ENCODE results near the gene TNNI3K. TPM values are rescaled to one million over a fixed set of nuclear protein-coding genes. Genes with fewer than 3 reads are reported as not detected.

TNNI3K gene
- total and polyA plus RNA-seq, 8 donors: 0.34 to 2.2 (median 0.39) TPM; not detected in 2

GRCh38 chr1:74399249-74399648 is 164.1 kb downstream of the TNNI3K start:
- ATAC-seq: no peak
- no peak for TF ChIP-seq CTCF (IDR thresholded peaks at IDR 0.05)
- H3K4me3 ChIP-seq: no peak overlapping the region
- WGBS, 2 donors: 76 to 82% methylated on average over 5 of the region's 5 CpGs
- FAIRE-seq: no peak
- H3K9me3 ChIP-seq: no peaks in the 10 kb centered on the region
- DNase-seq: no peak
- no peak overlapping the region for H3K27ac ChIP-seq
- intact Hi-C loops (cut with DNase I): no loop called here
- H3K4me1 ChIP-seq: no peaks in the 10 kb centered on the region
- no peaks in the 10 kb centered on the region for H3K36me3 ChIP-seq
- H3K27me3 ChIP-seq: no peaks in the 10 kb centered on the region

GRCh38 chr1:74402873-74403272 is 167.7 kb downstream of the TNNI3K start:
- intact Hi-C loops (cut with DNase I): no loop called here
- H3K4me1 ChIP-seq: no peaks in the 10 kb centered on the region
- no peak for FAIRE-seq
- no peaks in the 10 kb centered on the region for H3K36me3 ChIP-seq
- no peak overlapping the region for H3K27ac ChIP-seq
- H3K27me3 ChIP-seq: no peaks in the 10 kb centered on the region
- no peak for TF ChIP-seq CTCF (IDR thresholded peaks at IDR 0.05)
- DNase-seq: no peak
- ATAC-seq: no peak
- no peaks in the 10 kb centered on the region for H3K9me3 ChIP-seq
- no peak overlapping the region for H3K4me3 ChIP-seq
- WGBS, 2 donors: 54 to 59% methylated on average over 1 of the region's 1 CpG

GRCh38 chr1:74403606-74404005 is 168.4 kb downstream of the TNNI3K start:
- ATAC-seq (no peak), DNase-seq (no peak), FAIRE-seq (no peak)
- Histone ChIP-seq H3K4me1 (no peaks in the 10 kb centered on the region), H3K36me3 (no peaks in the 10 kb centered on the region), H3K4me3 (no peak overlapping the region), H3K27ac (no peak overlapping the region), H3K9me3 (no peaks in the 10 kb centered on the region), H3K27me3 (no peaks in the 10 kb centered on the region)
- intact Hi-C loops (cut with DNase I): no loop called here
- 70 to 76% methylated on average over 1 of the region's 1 CpG for WGBS, 2 donors
- no peak for TF ChIP-seq CTCF (IDR thresholded peaks at IDR 0.05)

GRCh38 chr1:74406759-74407158 is 171.6 kb downstream of the TNNI3K start:
- H3K36me3 ChIP-seq: no peaks in the 10 kb centered on the region
- no peak for DNase-seq
- no peaks in the 10 kb centered on the region for H3K4me1 ChIP-seq
- no peak overlapping the region for H3K27ac ChIP-seq
- FAIRE-seq: no peak
- TF ChIP-seq CTCF (IDR thresholded peaks at IDR 0.05): no peak
- no peak overlapping the region for H3K4me3 ChIP-seq
- intact Hi-C loops (cut with DNase I): no loop called here
- no peaks in the 10 kb centered on the region for H3K9me3 ChIP-seq
- WGBS, 2 donors: 26 to 51% methylated on average over 2 of the region's 2 CpGs
- no peaks in the 10 kb centered on the region for H3K27me3 ChIP-seq
- no peak for ATAC-seq

- intact Hi-C loops (cut with DNase I): no loop called here
- 60 to 71% methylated on average over 3 of the region's 3 CpGs for WGBS, 2 donors
- no peaks in the 10 kb centered on the region for H3K27me3 ChIP-seq
- ATAC-seq (no peak), FAIRE-seq (no peak), DNase-seq (no peak)
- H3K4me3 ChIP-seq: no peak overlapping the region
- no peaks in the 10 kb centered on the region for H3K9me3 ChIP-seq
- H3K4me1 ChIP-seq: no peaks in the 10 kb centered on the region
- no peak overlapping the region for H3K27ac ChIP-seq
- H3K36me3 ChIP-seq: no peaks in the 10 kb centered on the region
- no peak for TF ChIP-seq CTCF (IDR thresholded peaks at IDR 0.05)
Measured at GRCh38 chr1:74407902-74408301, 172.7 kb downstream of the TNNI3K start.
